HL-60 (cell line): Measurements from ENCODE around the gene HMX2.

Experiments used
- CTCF ChIP-seq: IDR thresholded peaks from one replicate; pipeline ENCODE4 v1.5.1; 2011; ENCODE audit warnings: low read length, control low read depth, inconsistent platforms; ENCODE audit not compliant: insufficient read depth
- GABPA ChIP-seq: IDR thresholded peaks from 2 replicates; pipeline ENCODE4 v1.6.1; 2012; ENCODE audit warnings: low read depth
- POLR2AphosphoS5 ChIP-seq: IDR thresholded peaks from 2 replicates; pipeline ENCODE4 v1.6.1; 2012; ENCODE audit warnings: low read depth
- REST ChIP-seq: IDR thresholded peaks from 2 replicates; pipeline ENCODE4 v1.6.1; 2012; ENCODE audit warnings: low read depth; ENCODE audit not compliant: insufficient replicate concordance

- TF ChIP-seq POLR2AphosphoS5 (no peak), CTCF (no peak), REST (no peak), GABPA (no peak)
Observed at GRCh38 chr10:123117644-123118417, 30.1 kb upstream of the HMX2 start.
